ENCODE results near the gene CLIC6.
"Not testable (repeated sequence)": the region's sequence is repeated elsewhere in the genome, so short reads cannot be mapped to it uniquely, and the experiment has no call there.

CLIC6 gene

GRCh38 chr21:34693192-34693810, 24.5 kb downstream of the CLIC6 start:
- DNase-seq (ENCODE audit: low spot score), result peak; percentile 69

DNA sequence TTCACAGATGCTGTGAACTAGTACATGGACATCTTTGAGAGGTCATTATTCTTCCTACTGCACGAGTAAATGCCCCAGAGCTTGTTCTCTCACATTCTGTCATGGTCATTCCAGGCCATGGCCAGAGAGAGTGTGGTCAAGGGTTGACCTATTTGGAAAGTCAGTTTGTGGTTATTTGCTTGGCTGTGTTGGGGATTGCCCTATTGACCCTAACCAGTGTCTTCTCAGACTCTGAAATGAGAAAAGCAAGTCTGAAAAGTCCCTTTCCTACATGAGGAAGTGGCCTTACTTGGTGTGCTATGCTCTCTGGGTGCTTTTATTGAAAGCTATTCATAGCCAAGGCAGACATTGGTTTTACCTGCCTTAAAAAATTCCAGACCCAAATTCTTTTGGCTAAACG, 26.6 kb downstream of the CLIC6 start:
- no peak for DNase-seq (ENCODE audit: low spot score)

DNA sequence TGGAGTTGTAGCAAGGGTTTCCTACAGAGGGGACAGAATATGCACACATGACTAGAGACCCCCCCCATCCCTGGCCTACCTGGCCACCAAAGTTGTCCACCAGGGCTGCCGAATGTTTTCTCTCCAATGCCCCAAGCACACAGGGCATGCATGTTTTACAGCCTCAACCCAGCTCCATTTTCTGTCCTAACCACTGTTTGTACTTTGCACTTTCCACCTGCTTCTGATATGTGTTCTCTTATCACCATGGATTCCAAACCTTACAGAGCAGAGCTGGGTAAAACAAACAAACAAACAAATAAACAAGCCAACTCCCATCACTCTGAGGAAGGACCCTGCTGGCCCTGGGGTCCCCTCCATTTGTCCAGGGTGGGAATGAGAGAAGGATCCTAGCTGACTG, 27.3 kb downstream of the CLIC6 start:
- no peak for DNase-seq (ENCODE audit: low spot score)

DNA sequence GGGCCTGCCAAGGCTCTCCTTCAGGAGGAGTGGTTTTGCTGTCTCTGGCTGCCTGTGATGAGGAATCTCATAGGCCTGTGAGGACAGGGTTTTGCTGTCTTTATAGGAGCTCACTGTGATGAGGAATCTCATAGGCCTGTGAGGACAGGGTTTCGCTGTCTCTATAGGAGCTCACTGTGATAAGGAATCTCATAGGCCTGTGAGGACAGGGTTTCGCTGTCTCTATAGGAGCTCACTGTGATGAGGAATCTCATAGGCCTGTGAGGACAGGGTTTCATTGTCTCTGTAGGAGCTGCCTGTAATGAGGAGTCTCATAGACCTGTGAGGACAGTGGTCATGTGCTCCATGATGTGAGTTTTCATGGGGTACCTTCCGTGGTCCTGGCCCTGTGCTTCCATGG, 29.0 kb downstream of the CLIC6 start:
- no peak for DNase-seq (ENCODE audit: low spot score)

DNA sequence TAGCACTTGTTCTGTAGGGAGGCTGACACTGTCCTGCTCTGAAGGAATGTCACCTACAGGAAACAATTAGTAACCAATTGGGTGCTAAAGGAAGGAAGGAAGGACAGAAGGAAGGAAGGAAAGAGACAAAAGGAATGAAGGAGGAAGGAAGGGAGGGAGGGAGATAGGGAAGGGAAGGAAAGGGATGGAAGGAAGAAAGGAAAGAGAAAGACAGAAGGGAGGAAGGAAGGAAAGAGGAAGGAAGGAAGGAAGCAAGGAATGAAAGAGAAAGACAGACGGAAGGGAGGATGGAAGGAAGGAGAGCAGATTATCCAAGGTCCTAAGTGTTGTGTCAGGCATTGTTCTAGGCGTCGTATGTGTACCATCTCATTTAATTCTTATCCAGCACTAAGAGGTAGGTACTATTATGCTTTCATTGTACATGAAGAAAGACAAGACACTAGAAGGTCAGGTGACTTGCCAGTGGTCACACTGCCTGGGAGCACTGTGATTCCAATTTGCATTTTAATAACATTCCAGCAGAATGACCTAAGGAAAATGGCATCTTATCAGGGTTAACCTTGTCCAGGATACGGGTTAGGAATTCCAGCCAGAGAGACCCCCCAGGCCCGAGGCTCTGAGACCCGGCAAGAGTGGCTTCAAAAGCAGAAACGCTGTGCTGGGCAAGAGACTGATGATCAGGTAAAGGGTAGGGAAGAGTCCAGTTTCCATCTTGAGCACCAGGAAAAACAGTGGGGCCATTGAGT, 29.6 kb downstream of the CLIC6 start:
- DNase-seq (ENCODE audit: low spot score), result no peak

DNA sequence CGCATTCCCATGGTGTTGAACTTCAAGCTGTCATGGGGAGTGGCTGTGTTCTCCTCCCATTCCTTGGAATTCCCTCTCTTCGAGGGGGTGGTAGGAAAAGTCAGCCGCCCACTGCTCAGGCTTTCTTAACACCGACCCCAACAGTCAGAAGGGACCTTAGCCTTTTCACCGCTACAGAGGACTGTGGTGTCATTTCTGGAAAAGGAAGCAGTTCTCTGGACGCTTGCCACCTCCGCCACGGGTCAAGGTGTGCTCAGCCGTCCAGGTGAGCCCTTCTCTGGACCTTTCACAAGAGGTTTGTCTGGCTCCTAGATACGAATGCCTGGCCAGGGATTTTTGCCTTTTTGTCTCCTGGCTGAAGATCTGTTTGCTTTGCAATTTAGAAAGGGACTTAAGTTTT, 31.8 kb downstream of the CLIC6 start:
- no peak for DNase-seq (ENCODE audit: low spot score)

DNA sequence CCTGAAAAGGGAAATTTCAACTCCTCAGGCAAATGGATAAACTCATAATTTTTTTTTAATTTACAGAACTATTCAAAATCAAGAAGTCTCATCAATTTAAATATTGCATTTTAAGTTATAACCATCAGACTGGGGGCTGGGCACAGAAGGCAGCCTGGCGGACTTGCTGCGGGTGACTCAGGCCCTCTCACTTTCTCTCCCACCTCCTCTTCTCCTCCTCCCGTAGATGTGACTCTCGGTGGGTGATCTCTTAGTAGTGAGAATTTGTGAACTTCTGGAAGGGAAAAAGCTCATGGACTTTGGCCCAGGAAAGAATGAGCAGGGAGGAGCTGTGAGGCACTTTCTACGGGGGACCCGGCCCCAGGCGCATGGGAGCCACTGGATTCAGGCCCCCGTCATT, 32.9 kb downstream of the CLIC6 start:
- no peak for DNase-seq (ENCODE audit: low spot score)

DNA sequence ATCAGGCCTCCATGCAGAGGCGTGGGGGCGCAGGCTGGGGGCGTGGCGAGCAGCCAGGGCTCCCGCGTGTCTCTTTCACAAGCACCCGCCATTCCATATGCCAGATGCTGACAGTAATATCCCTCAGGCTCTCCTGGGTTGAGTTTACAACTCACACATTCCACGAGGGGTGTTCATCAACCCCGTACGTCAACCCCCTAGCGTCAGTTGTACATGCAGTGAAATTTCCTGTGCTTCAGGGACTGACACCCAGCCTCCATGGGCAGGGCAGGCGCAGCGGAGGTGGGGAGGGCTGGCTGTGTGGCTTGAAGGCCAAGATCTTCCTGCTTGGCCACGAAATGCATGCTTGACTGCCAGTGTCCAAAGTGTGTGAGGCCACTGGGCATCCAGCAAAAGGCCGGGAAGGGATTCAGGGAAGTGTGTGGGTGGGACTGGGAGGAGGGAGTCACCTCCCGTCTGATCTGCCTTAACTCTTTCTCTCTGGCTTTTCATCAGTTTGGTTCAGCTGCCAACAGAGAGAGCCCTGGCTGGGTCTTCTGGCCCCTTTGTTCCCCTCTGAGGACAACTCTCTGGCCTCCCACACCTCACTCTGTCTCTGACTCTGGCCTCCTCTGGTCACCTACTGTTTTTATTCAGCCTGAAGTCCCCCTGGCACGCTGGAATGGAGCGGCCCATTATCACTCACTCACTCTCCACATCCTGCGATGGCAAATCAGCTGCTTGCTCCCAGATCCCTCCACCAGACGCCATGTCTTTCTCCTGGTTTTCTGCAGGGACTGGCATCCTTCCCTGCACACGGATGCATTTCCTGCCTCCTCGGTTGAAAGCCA, 33.8 kb downstream of the CLIC6 start:
- no peak for DNase-seq (ENCODE audit: low spot score)

- no peak for DNase-seq (ENCODE audit: low spot score)
Observed at GRCh38 chr21:34703571-34703970, 34.8 kb downstream of the CLIC6 start.

- DNase-seq (ENCODE audit: low spot score), result no peak
Observed at GRCh38 chr21:34704119-34704518, 35.3 kb downstream of the CLIC6 start.

- no peak for DNase-seq (ENCODE audit: low spot score)
Observed at GRCh38 chr21:34705011-34705410, 36.2 kb downstream of the CLIC6 start.

DNA sequence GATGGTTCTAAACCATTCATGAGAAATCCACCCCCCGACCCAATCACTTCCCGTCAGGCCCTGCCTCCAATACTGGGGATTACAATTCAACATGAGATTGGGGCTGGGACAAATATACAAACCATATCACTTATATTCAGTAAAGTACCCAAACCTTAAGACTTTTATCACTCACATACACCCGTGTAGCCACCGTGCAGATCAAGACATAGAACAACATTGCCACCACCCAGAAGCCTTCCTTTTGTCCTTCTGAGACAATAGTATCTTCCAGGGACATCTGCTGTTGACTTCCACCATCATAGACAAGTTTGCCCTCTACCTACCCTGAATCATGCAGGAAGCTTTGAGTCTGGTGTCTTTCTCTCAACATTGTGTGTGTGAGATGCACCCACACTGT, 37.5 kb downstream of the CLIC6 start:
- no peak for DNase-seq (ENCODE audit: low spot score)

DNA sequence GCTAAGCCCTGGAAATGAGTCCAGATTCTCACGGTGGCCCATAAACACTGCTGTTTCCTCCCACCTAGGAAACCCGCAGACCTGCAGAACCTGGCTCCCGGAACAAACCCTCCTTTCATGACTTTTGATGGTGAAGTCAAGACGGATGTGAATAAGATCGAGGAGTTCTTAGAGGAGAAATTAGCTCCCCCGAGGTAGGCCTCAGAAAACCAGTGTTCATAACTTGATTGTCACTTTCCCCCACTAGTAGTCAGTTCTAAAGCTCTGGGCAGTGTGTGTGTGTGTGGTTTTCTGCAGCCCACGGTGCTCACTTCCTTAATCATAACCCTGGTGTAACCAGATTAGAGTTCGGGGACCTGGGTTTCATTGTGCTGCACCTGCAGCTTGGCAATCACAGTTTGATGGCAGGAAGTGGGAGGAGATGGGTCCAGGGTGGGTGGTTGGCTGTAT, 39.1 kb downstream of the CLIC6 start:
- DNase-seq (ENCODE audit: low spot score), result no peak

GRCh38 chr21:34713621-34714020, 44.8 kb downstream of the CLIC6 start:
- no peak for DNase-seq (ENCODE audit: low spot score)

- DNase-seq (ENCODE audit: low spot score), result no peak
Observed at GRCh38 chr21:34715518-34715917, 46.7 kb downstream of the CLIC6 start.

- no peak for DNase-seq (ENCODE audit: low spot score)
Observed at GRCh38 chr21:34715985-34716596, 47.3 kb downstream of the CLIC6 start.

DNA sequence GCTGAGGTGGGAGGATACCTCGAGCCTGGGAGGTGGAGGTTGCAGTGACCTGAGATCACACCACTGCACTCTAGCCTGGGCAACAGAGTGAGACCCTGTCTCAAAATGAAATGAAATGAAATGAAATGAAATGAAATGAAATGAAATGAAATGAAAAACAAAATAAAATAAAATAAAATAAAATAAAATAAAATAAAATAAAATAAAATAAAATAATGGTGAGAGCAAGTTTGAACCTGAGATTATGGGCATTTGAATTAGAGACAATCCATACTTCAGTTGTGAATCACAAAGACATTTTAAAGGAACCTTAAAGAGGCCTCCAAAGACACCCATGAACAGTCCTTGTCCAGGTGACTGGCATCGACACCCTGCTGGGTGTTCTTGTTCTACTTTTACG, 49.7 kb downstream of the CLIC6 start:
- DNase-seq (ENCODE audit: low spot score), result not testable (repeated sequence)

GRCh38 chr21:34722684-34723300, 54.0 kb downstream of the CLIC6 start:
- DNase-seq (ENCODE audit: low spot score), result no peak

GRCh38 chr21:34724131-34724856, 55.5 kb downstream of the CLIC6 start:
- no peak for DNase-seq (ENCODE audit: low spot score)

GRCh38 chr21:34724857-34725195, 56.0 kb downstream of the CLIC6 start:
- DNase-seq (ENCODE audit: low spot score), result no peak

DNA sequence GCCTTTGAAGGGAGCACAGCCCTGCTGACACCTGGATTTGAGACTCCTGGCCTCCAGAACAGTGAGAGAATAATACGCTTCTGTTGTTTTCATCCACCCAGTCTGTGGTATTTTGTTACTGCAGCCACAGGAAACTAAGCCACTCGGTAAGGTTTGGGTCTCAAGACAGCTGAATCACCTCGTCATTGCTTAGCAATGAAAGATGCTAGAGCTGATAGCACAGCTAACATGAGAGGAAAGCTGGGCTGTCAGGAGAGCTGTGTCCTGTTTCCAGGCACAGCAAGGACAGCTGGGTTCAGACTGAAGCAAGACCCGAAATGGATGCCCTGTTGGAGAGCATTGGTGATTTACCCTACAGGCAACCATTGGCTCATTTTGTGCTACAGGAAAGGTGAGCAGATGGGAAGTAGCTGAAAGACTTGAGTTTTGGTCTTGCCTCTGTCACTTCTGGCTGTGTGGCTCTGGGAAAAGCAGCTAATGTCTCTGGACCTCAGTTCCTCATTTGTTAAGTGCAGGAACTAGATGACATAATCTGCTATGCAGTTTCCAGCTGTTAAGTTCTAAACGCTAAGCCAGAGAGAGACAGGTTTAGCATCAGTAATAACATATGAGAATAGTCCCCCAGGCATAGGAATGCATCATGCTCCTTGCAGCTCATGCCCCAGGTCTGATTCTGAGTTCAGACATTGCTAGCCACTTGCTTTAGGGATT, 58.0 kb downstream of the CLIC6 start:
- peak; percentile 23 for DNase-seq (ENCODE audit: low spot score)

Data from hepatic stellate cell (primary cell).